IMR-90 (cell line): ENCODE data around the gene PRICKLE2. TPM values are rescaled to one million over a fixed set of nuclear protein-coding genes. Genes with fewer than 3 reads are reported as not detected.

ENCODE experiments used
- ATAC-seq: fragments of 200-7000 bp; cut with Tn5 transposase; 2 replicates; pipeline ENCODE4 v1.9.1; 2020; ENCODE audit warnings: low read depth, mild to moderate bottlenecking, moderate library complexity
- BruUV-seq: library from RNA; stranded (reverse); fragments of 400-500 nt; replicated peaks from 2 replicates; lab custom pipeline; 2021; lab: Mats Ljungman, UMichigan
- CTCF ChIA-PET: fragments of 300-600 bp; formaldehyde crosslinking; extraction: SDS; loops from one replicate; lab custom pipeline; 2021; ENCODE audit warnings: antibody characterized with exemption; lab: Yijun Ruan, JAX
- POLR2A ChIA-PET: fragments of 300-600 bp; sonication (Branson Sonifier 250); formaldehyde crosslinking; loops from one replicate; lab custom pipeline; 2022; ENCODE audit warnings: antibody characterized with exemption; ENCODE audit not compliant: unreplicated experiment; lab: Charles Lee
- DNase-seq: peaks from one replicate; pipeline ENCODE4 v3.0.0; 2013
- H2AFZ ChIP-seq: replicated peaks from 2 replicates; pipeline ENCODE3; 2013; ENCODE audit warnings: low read length, mild to moderate bottlenecking; ENCODE audit not compliant: poor library complexity
- H2AK5ac ChIP-seq: 2 replicates; pipeline ENCODE4 v1.6.1; 2013; ENCODE audit warnings: low read depth, low read length, inconsistent platforms
- H2AK9ac ChIP-seq: replicated peaks from 2 replicates; pipeline ENCODE3; 2013; ENCODE audit warnings: mild to moderate bottlenecking, low read depth, low read length, moderate library complexity; ENCODE audit not compliant: poor library complexity
- H2BK120ac ChIP-seq: 2 replicates; pipeline ENCODE4 v1.6.1; 2013; ENCODE audit warnings: low read depth, low read length, inconsistent platforms
- H2BK15ac ChIP-seq: 3 replicates; pipeline ENCODE4 v1.6.1; 2013; ENCODE audit warnings: low read depth, low read length, inconsistent platforms
- H2BK20ac ChIP-seq: 2 replicates; pipeline ENCODE4 v1.6.1; 2013; ENCODE audit warnings: low read depth, mild to moderate bottlenecking, inconsistent platforms, low read length, moderate library complexity
- H2BK5ac ChIP-seq: 2 replicates; pipeline ENCODE4 v1.6.1; 2013; ENCODE audit warnings: mild to moderate bottlenecking, low read depth, low read length, inconsistent platforms; ENCODE audit not compliant: poor library complexity, severe bottlenecking
- H3K14ac ChIP-seq: replicated peaks from 2 replicates; pipeline ENCODE4 v1.6.1; 2013; ENCODE audit warnings: low read depth, low read length, inconsistent platforms
- H3K18ac ChIP-seq: 2 replicates; pipeline ENCODE4 v1.6.1; 2013; ENCODE audit warnings: low read depth, low read length, control low read depth
- H3K23ac ChIP-seq: 2 replicates; pipeline ENCODE4 v1.6.1; 2013; ENCODE audit warnings: low read depth, low read length, inconsistent platforms
- H3K27ac ChIP-seq: 2 replicates; pipeline ENCODE4 v1.5.1; 2013; ENCODE audit warnings: mild to moderate bottlenecking, control low read depth, low read length; ENCODE audit not compliant: insufficient read depth
- H3K27me3 ChIP-seq: 2 replicates; pipeline ENCODE4 v1.6.1; 2013; ENCODE audit warnings: low read length; ENCODE audit not compliant: control insufficient read depth, insufficient read depth
- H3K36me3 ChIP-seq: 2 replicates; pipeline ENCODE4 v1.6.1; 2013; ENCODE audit warnings: low read length, mixed read lengths; ENCODE audit not compliant: control insufficient read depth, insufficient read depth
- H3K4ac ChIP-seq: 2 replicates; pipeline ENCODE4 v1.6.1; 2013; ENCODE audit warnings: low read depth, low read length, inconsistent platforms
- H3K4me1 ChIP-seq: 2 replicates; pipeline ENCODE4 v1.6.1; 2013; ENCODE audit warnings: low read length, mixed read lengths; ENCODE audit not compliant: control insufficient read depth, insufficient read depth
- H3K4me2 ChIP-seq: 2 replicates; pipeline ENCODE4 v1.6.1; 2013; ENCODE audit warnings: low read depth, mild to moderate bottlenecking, control low read depth, low read length, moderate library complexity
- H3K4me3 ChIP-seq: 2 replicates; pipeline ENCODE4 v1.5.1; 2013; ENCODE audit warnings: low read depth, mild to moderate bottlenecking, control low read depth, low read length, moderate library complexity; ENCODE audit not compliant: insufficient read depth
- H3K56ac ChIP-seq: 2 replicates; pipeline ENCODE4 v1.6.1; 2013; ENCODE audit warnings: low read length, inconsistent platforms; ENCODE audit not compliant: insufficient read depth; ENCODE audit errors: extremely low read depth
- H3K79me1 ChIP-seq, 2 experiments: 2 replicates each; pipeline ENCODE4 v1.6.1; 2013; ENCODE audit warnings: low read length in 2 of 2, inconsistent platforms in 1 of 2, low read depth in 1 of 2
- H3K9ac ChIP-seq: 2 replicates; pipeline ENCODE4 v1.6.1; 2013; ENCODE audit warnings: low read depth, low read length, control low read depth
- H3K9me1 ChIP-seq: 2 replicates; pipeline ENCODE4 v1.6.1; 2013; ENCODE audit warnings: low read length, inconsistent platforms; ENCODE audit not compliant: insufficient read depth
- H3K9me3 ChIP-seq: 2 replicates; pipeline ENCODE4 v1.6.1; 2013; ENCODE audit warnings: low read length; ENCODE audit not compliant: control insufficient read depth, insufficient read depth
- H4K20me1 ChIP-seq: 2 replicates; pipeline ENCODE4 v1.6.1; 2013; ENCODE audit warnings: low read length, inconsistent platforms; ENCODE audit not compliant: insufficient read depth
- H4K5ac ChIP-seq: 2 replicates; pipeline ENCODE4 v1.6.1; 2013; ENCODE audit warnings: mild to moderate bottlenecking, low read depth, low read length, control low read depth
- H4K8ac ChIP-seq, 2 experiments: 2 replicates each; pipeline ENCODE4 v1.6.1; 2013; ENCODE audit warnings: low read depth in 2 of 2, low read length in 2 of 2, control low read depth in 1 of 2, inconsistent platforms in 1 of 2
- H4K91ac ChIP-seq: 2 replicates; pipeline ENCODE4 v1.6.1; 2013; ENCODE audit warnings: low read depth, low read length, inconsistent platforms; ENCODE audit not compliant: insufficient read depth
- BHLHE40 ChIP-seq: fragments of 150-350 bp; IDR thresholded peaks from 2 replicates; pipeline ENCODE4 v1.6.1; 2016; ENCODE audit warnings: mild to moderate bottlenecking, low read depth, low read length
- CEBPB ChIP-seq: IDR thresholded peaks from 2 replicates; pipeline ENCODE4 v1.6.1; 2012; ENCODE audit warnings: low read depth, low read length, improper control_type of control experiment
- CHD1 ChIP-seq: IDR thresholded peaks from 2 replicates; pipeline ENCODE4 v1.6.1; 2012; ENCODE audit warnings: low read depth, low read length, improper control_type of control experiment
- CTCF ChIP-seq: conservative IDR thresholded peaks from 2 replicates; pipeline ENCODE4 v1.5.1; 2012; ENCODE audit warnings: mild to moderate bottlenecking, low read depth, low read length, improper control_type of control experiment
- ELK1 ChIP-seq: fragments of 150-350 bp; IDR thresholded peaks from 2 replicates; pipeline ENCODE4 v1.6.1; 2016; ENCODE audit warnings: low read depth, mild to moderate bottlenecking, low read length, moderate library complexity, borderline replicate concordance
- FOS ChIP-seq: fragments of 150-350 bp; IDR thresholded peaks from 2 replicates; pipeline ENCODE4 v1.6.1; 2016; ENCODE audit warnings: low read depth, low read length
- MAFK ChIP-seq: IDR thresholded peaks from 2 replicates; pipeline ENCODE4 v1.6.1; 2012; ENCODE audit warnings: low read depth, low read length, improper control_type of control experiment
- MAZ ChIP-seq: IDR thresholded peaks from 2 replicates; pipeline ENCODE4 v1.6.1; 2012; ENCODE audit warnings: low read depth, mild to moderate bottlenecking, low read length, improper control_type of control experiment, moderate library complexity, borderline replicate concordance
- MXI1 ChIP-seq: IDR thresholded peaks from 2 replicates; pipeline ENCODE4 v1.6.1; 2012; ENCODE audit warnings: low read depth, mild to moderate bottlenecking, low read length, moderate library complexity, borderline replicate concordance
- NFE2L2 ChIP-seq: fragments of 150-350 bp; IDR thresholded peaks from 2 replicates; pipeline ENCODE4 v1.6.1; 2016; ENCODE audit warnings: low read depth, mild to moderate bottlenecking, low read length
- POLR2A ChIP-seq: IDR thresholded peaks from 2 replicates; pipeline ENCODE4 v1.6.1; 2012; ENCODE audit warnings: mild to moderate bottlenecking, low read depth, low read length
- RAD21 ChIP-seq: IDR thresholded peaks from 2 replicates; pipeline ENCODE4 v1.6.1; 2012; ENCODE audit warnings: low read length, improper control_type of control experiment
- RCOR1 ChIP-seq: IDR thresholded peaks from 2 replicates; pipeline ENCODE4 v1.6.1; 2012; ENCODE audit warnings: mild to moderate bottlenecking, low read length, improper control_type of control experiment; ENCODE audit not compliant: insufficient replicate concordance
- RFX5 ChIP-seq: IDR thresholded peaks from 2 replicates; pipeline ENCODE4 v1.8.0; 2012; ENCODE audit warnings: low read depth, mild to moderate bottlenecking, low read length, moderate library complexity
- SMC3 ChIP-seq: fragments of 150-350 bp; IDR thresholded peaks from 2 replicates; pipeline ENCODE4 v1.6.1; 2016; ENCODE audit warnings: low read depth, mild to moderate bottlenecking, antibody characterized with exemption, low read length, moderate library complexity
- USF2 ChIP-seq: fragments of 150-350 bp; IDR thresholded peaks from 2 replicates; pipeline ENCODE4 v1.6.1; 2017; ENCODE audit warnings: mild to moderate bottlenecking, antibody characterized with exemption, low read length, low read depth
- WGBS, 2 experiments: methylation state at CpG; one replicate each; pipeline versions ENCODE4 v1.1.5 to v1.1.7; 2013; ENCODE audit warnings: missing lambda C conversion rate in 2 of 2; ENCODE audit not compliant: insufficient read length in 1 of 2; ENCODE audit errors: extremely low coverage in 2 of 2; 5-methylcytosine and 5-hydroxymethylcytosine counted together
- dilution Hi-C: fragments of 300-500 bp; cut with HindIII; formaldehyde crosslinking; loops from one replicate; pipeline ENCODE4 v1.14.3; 2018; ENCODE audit warnings: low sequenced_read_pairs; ENCODE audit not compliant: unreplicated experiment
- in situ Hi-C: fragments of 300-500 bp; cut with MboI; formaldehyde crosslinking; loops from 3 replicates; pipeline ENCODE4 v1.14.3; 2019; ENCODE audit warnings: low sequenced_read_pairs, inconsistent platforms, mixed read lengths
- intact Hi-C: fragments of 100-400 bp; cut with micrococcal nuclease; formaldehyde crosslinking; loops from 2 replicates; pipeline ENCODE4 v1.10.0; 2022
- polyA plus RNA-seq, 3 experiments: library from polyadenylated mRNA; depleted of rRNA; stranded (reverse); fragments of >200 nt; gene quantifications; 2 replicates each; pipeline ENCODE4 v1.2.3, GENCODE V29; 2012; ENCODE audit warnings: low replicate concordance in 1 of 3
- total RNA-seq: library from RNA; depleted of rRNA; stranded (reverse); fragments of >200 nt; gene quantifications from 2 replicates; pipeline ENCODE4 v1.2.3, GENCODE V29; 2012

Gene PRICKLE2
- total and polyA plus RNA-seq, 2 of the 4 experiments (the other 2 are of a cell fraction), result 4.1 to 14.2 TPM

GRCh38 chr3:64266983-64267382 is 41.7 kb upstream of the PRICKLE2 start:
- peak overlapping the region; percentile 41 to 47 for H4K8ac ChIP-seq
- peak overlapping the region; percentile 97 for H3K56ac ChIP-seq
- H2BK15ac ChIP-seq, result peak overlapping the region; percentile 78; the same call in 2 of the 3 replicates
- in situ Hi-C loops (loop anchor here (10.0 kb wide), 1 partner anchor 218 kb away; no protein-coding TSS in a partner anchor), intact Hi-C loops (loop anchor here (1.0 to 5.0 kb wide), 7 partner anchors 35 to 237 kb away; no protein-coding TSS in a partner anchor), dilution Hi-C loops (no loop called here)
- H2AK9ac ChIP-seq, result peak overlapping the region; percentile 0
- no TSS peak for BruUV-seq
- H3K36me3 ChIP-seq, result no peaks in the 10 kb centered on the region; the same call in 1 of the 2 replicates
- peak overlapping the region; percentile 90 for H2BK120ac ChIP-seq
- H3K79me1 ChIP-seq, result peaks cover 18 to 58% of the 10 kb centered on the region in 2 experiments
- ATAC-seq (no peak), DNase-seq (no peak)
- no peaks in the 10 kb centered on the region for H3K9me3 ChIP-seq
- peak overlapping the region; percentile 96 for H3K18ac ChIP-seq
- H3K23ac ChIP-seq, result peak overlapping the region; percentile 97
- H3K4me3 ChIP-seq, result peak overlapping the region; percentile 81
- H3K27ac ChIP-seq, result peak overlapping the region; percentile 98
- H2BK20ac ChIP-seq, result peak overlapping the region; percentile 63; the same call in 1 of the 2 replicates
- peaks cover 4% of the 10 kb centered on the region for H3K9me1 ChIP-seq
- H3K4me1 ChIP-seq, result peaks cover 17% of the 10 kb centered on the region
- H3K27me3 ChIP-seq, result no peaks in the 10 kb centered on the region
- ChIA-PET POLR2A (interaction anchor here (0.6 kb wide), 1 partner anchor 113 kb away, joined by 3 read pairs; no protein-coding TSS in a partner anchor), CTCF (interaction anchor here (0.6 to 1.2 kb wide), 2 partner anchors 169 to 236 kb away, joined by 4 to 6 read pairs; no protein-coding TSS in a partner anchor)
- H2AK5ac ChIP-seq, result peak overlapping the region; percentile 90
- H3K4ac ChIP-seq, result peak overlapping the region; percentile 94
- H2BK5ac ChIP-seq, result peak overlapping the region; percentile 97
- H4K91ac ChIP-seq, result peak overlapping the region; percentile 87
- peak overlapping the region; percentile 98 for H3K4me2 ChIP-seq
- no peak overlapping the region for H2AFZ ChIP-seq
- peak overlapping the region; percentile 94 for H3K14ac ChIP-seq
- peaks cover 27% of the 10 kb centered on the region for H4K20me1 ChIP-seq
- peak overlapping the region; percentile 83 for H4K5ac ChIP-seq
- WGBS, 2 experiments, result no CpG with 5 or more reads among the region's 2 CpGs
- no peak for TF ChIP-seq BHLHE40
- no peak for TF ChIP-seq RCOR1
- TF ChIP-seq MXI1, result no peak
- TF ChIP-seq SMC3, result no peak
- no peak for TF ChIP-seq NFE2L2
- TF ChIP-seq MAZ, result no peak
- no peak for TF ChIP-seq RAD21
- no peak; the same call in 1 of the 2 replicates for TF ChIP-seq POLR2A
- no peak for TF ChIP-seq USF2
- TF ChIP-seq CHD1, result no peak
- TF ChIP-seq CEBPB, result no peak
- TF ChIP-seq FOS, result no peak
- TF ChIP-seq ELK1, result no peak
- TF ChIP-seq RFX5, result no peak
- no peak for TF ChIP-seq CTCF
- TF ChIP-seq MAFK, result no peak
- peak overlapping the region; percentile 95 for H3K9ac ChIP-seq
